Measurements from ENCODE around the gene LUZP4.

GRCh38 chrX:115260330-115260729 is 29.2 kb upstream of the LUZP4 start:
- TF ChIP-seq MAX (IDR thresholded peaks at IDR 0.05; ENCODE audit: low read depth, low read length) (no peak), CTCF (IDR thresholded peaks at IDR 0.05; ENCODE audit: low read depth, low read length) (no peak), POLR2A (IDR thresholded peaks at IDR 0.05; ENCODE audit: extremely low read depth, insufficient read length) (no peak)

Measured in NB4 (cell line).